ENCODE measurements around the gene KLHL21. TPM values are rescaled to one million over a fixed set of nuclear protein-coding genes. Genes with fewer than 3 reads are reported as not detected.
"Not testable (repeated sequence)": the region's sequence is repeated elsewhere in the genome, so short reads cannot be mapped to it uniquely, and the experiment has no call there.

Gene KLHL21
- total and polyA plus RNA-seq, 9 donors: 14.4 to 40.4 (median 34.4) TPM

- Histone ChIP-seq H3K4me1 (ENCODE audit: insufficient read depth) (no peaks in the 10 kb centered on the region), H3K4me3 (no peak overlapping the region), H3K9me3 (no peaks in the 10 kb centered on the region), H3K27me3 (no peaks in the 10 kb centered on the region), H3K36me3 (no peaks in the 10 kb centered on the region), H3K27ac (no peak overlapping the region)
- DNase-seq: no peak
- WGBS, 3 donors: 82 to 85% (median 84%) methylated on average over 7 of the region's 7 CpGs
- intact Hi-C loops (cut with DNase I): loop anchor here in 3 of 4 donors (5.0 to 10.0 kb wide), 3 partner anchors 80 to 160 kb away; no protein-coding TSS in a partner anchor
- TF ChIP-seq EP300 (IDR thresholded peaks at IDR 0.05) (no peak), POLR2A (IDR thresholded peaks at IDR 0.05) (no peak), CTCF (IDR thresholded peaks at IDR 0.05) (no peak)
Measured at GRCh38 chr1:6645018-6645417, 42.3 kb upstream of the KLHL21 start.

GRCh38 chr1:6640867-6641266 lies 38.2 kb upstream of the KLHL21 start:
- intact Hi-C loops (cut with DNase I): loop anchor here in 2 of 4 donors (5.0 to 10.0 kb wide), 3 partner anchors 76 to 156 kb away; no protein-coding TSS in a partner anchor
- H3K27ac ChIP-seq; H3K36me3 ChIP-seq; H3K4me1 ChIP-seq (ENCODE audit: insufficient read depth); H3K9me3 ChIP-seq; DNase-seq; H3K4me3 ChIP-seq; H3K27me3 ChIP-seq: not testable (repeated sequence)
- WGBS, 3 donors: 91 to 92% (median 91%) methylated on average over 3 of the region's 3 CpGs

- peak overlapping the region in 1 of 2 donors; percentile 51 for H3K27ac ChIP-seq
- peak; percentile 88 to 94 (median 90) for DNase-seq
- intact Hi-C loops (cut with DNase I): loop anchor here in 2 of 4 donors (5.0 to 10.0 kb wide), 2 partner anchors 56 to 83 kb away; partner anchors contain the start of genes NOL9 (in 1 of the 2) and TAS1R1 (in 1 of the 2)
- no peak overlapping the region for H3K4me3 ChIP-seq
- H3K4me1 ChIP-seq (ENCODE audit: insufficient read depth): no peaks in the 10 kb centered on the region
- TF ChIP-seq CTCF (IDR thresholded peaks at IDR 0.05) (no peak), POLR2A (IDR thresholded peaks at IDR 0.05) (no peak), EP300 (IDR thresholded peaks at IDR 0.05) (no peak)
- H3K27me3 ChIP-seq: no peaks in the 10 kb centered on the region
- 11 to 43% (median 17%) methylated on average over 18 of the region's 18 CpGs for WGBS, 3 donors
- no peaks in the 10 kb centered on the region for H3K9me3 ChIP-seq
- H3K36me3 ChIP-seq: no peaks in the 10 kb centered on the region
Measured at GRCh38 chr1:6638226-6638625, 35.6 kb upstream of the KLHL21 start.

GRCh38 chr1:6637770-6638169 lies 35.1 kb upstream of the KLHL21 start:
- no peaks in the 10 kb centered on the region for H3K27me3 ChIP-seq
- 78 to 89% (median 86%) methylated on average over 9 of the region's 9 CpGs for WGBS, 3 donors
- H3K27ac ChIP-seq: peak overlapping the region in 1 of 2 donors; percentile 49
- intact Hi-C loops (cut with DNase I): loop anchor here in 2 of 4 donors (5.0 to 10.0 kb wide), 2 partner anchors 55 to 83 kb away; partner anchors contain the start of genes NOL9 (in 1 of the 2) and TAS1R1 (in 1 of the 2)
- no peak overlapping the region for H3K4me3 ChIP-seq
- H3K36me3 ChIP-seq: no peaks in the 10 kb centered on the region
- TF ChIP-seq POLR2A (IDR thresholded peaks at IDR 0.05) (no peak), EP300 (IDR thresholded peaks at IDR 0.05) (no peak), CTCF (IDR thresholded peaks at IDR 0.05) (no peak)
- DNase-seq: no peak
- H3K9me3 ChIP-seq: no peaks in the 10 kb centered on the region
- H3K4me1 ChIP-seq (ENCODE audit: insufficient read depth): no peaks in the 10 kb centered on the region

- H3K9me3 ChIP-seq; DNase-seq; H3K4me3 ChIP-seq; H3K4me1 ChIP-seq (ENCODE audit: insufficient read depth); H3K27me3 ChIP-seq; H3K36me3 ChIP-seq; H3K27ac ChIP-seq: not testable (repeated sequence)
- intact Hi-C loops (cut with DNase I): loop anchor here in 2 of 4 donors (5.0 to 10.0 kb wide), 2 partner anchors 54 to 82 kb away; partner anchors contain the start of genes NOL9 (in 1 of the 2) and TAS1R1 (in 1 of the 2)
- WGBS, 3 donors: 90 to 94% (median 94%) methylated on average over 6 of the region's 6 CpGs
Measured at GRCh38 chr1:6636778-6637177, 34.1 kb upstream of the KLHL21 start.

All from ovary (tissue), 9 donors.